RWPE2 (cell line): ENCODE results near the gene ACYP1.
A peak's percentile ranks its signal among the peaks of the same experiment; 100 is the strongest.

ENCODE experiments used
- ATAC-seq: fragments of 200-7000 bp; cut with Tn5 transposase; 3 replicates; pipeline ENCODE4 v1.9.1; 2021; ENCODE audit warnings: low read depth
- DNase-seq: peaks from one replicate; pipeline ENCODE4 v3.0.0-alpha.2; 2020; ENCODE audit warnings: low spot score
- H3K27ac ChIP-seq: fragments of 450-650 bp; 2 replicates; pipeline ENCODE4 v1.5.1; 2017; ENCODE audit warnings: mild to moderate bottlenecking; ENCODE audit not compliant: poor library complexity, severe bottlenecking
- H3K27me3 ChIP-seq: fragments of 250-450 bp; sonication (Bioruptor Pico); 2 replicates; pipeline ENCODE4 v1.5.1; 2021; ENCODE audit warnings: mild to moderate bottlenecking, moderate library complexity; ENCODE audit not compliant: insufficient read depth, poor library complexity, severe bottlenecking
- H3K36me3 ChIP-seq: fragments of 250-450 bp; sonication (Bioruptor Pico); 2 replicates; pipeline ENCODE4 v1.5.1; 2020; ENCODE audit warnings: low read depth, mild to moderate bottlenecking, moderate library complexity
- H3K4me1 ChIP-seq: fragments of 250-450 bp; sonication (Bioruptor Pico); 2 replicates; pipeline ENCODE4 v1.5.1; 2021; ENCODE audit warnings: mild to moderate bottlenecking, moderate library complexity; ENCODE audit not compliant: insufficient read depth, poor library complexity, severe bottlenecking
- H3K4me3 ChIP-seq: fragments of 250-450 bp; sonication (Bioruptor Pico); 2 replicates; pipeline ENCODE4 v1.5.1; 2021; ENCODE audit warnings: mild to moderate bottlenecking, moderate library complexity; ENCODE audit not compliant: severe bottlenecking
- H3K9me3 ChIP-seq: fragments of 250-450 bp; sonication (Bioruptor Pico); 2 replicates; pipeline ENCODE4 v1.5.1; 2021; ENCODE audit warnings: mild to moderate bottlenecking, moderate library complexity; ENCODE audit not compliant: severe bottlenecking
- CTCF ChIP-seq: fragments of 450-650 bp; IDR thresholded peaks from one replicate; pipeline ENCODE4 v1.5.1; 2017; ENCODE audit warnings: mild to moderate bottlenecking, moderate library complexity; ENCODE audit not compliant: poor library complexity, severe bottlenecking

Gene ACYP1

GRCh38 chr14:75091251-75091650, 27.4 kb upstream of the ACYP1 start:
- no peak for DNase-seq
- peaks cover 90% of the 10 kb centered on the region for H3K36me3 ChIP-seq
- no peaks in the 10 kb centered on the region for H3K4me1 ChIP-seq
- ATAC-seq = no peak
- H3K27ac ChIP-seq = no peak overlapping the region
- no peaks in the 10 kb centered on the region for H3K9me3 ChIP-seq
- TF ChIP-seq CTCF = no peak
- no peak overlapping the region for H3K4me3 ChIP-seq
- no peaks in the 10 kb centered on the region for H3K27me3 ChIP-seq

GRCh38 chr14:75090353-75090752, 26.5 kb upstream of the ACYP1 start:
- Histone ChIP-seq H3K4me3 (no peak overlapping the region), H3K27ac (no peak overlapping the region), H3K4me1 (no peaks in the 10 kb centered on the region), H3K9me3 (no peaks in the 10 kb centered on the region), H3K27me3 (no peaks in the 10 kb centered on the region), H3K36me3 (peaks cover 90% of the 10 kb centered on the region)
- no peak for DNase-seq
- no peak for TF ChIP-seq CTCF
- no peak for ATAC-seq

GRCh38 chr14:75088566-75089373, 24.9 kb upstream of the ACYP1 start:
- no peaks in the 10 kb centered on the region for H3K4me1 ChIP-seq
- ATAC-seq (peak; percentile 73), DNase-seq (no peak)
- no peaks in the 10 kb centered on the region for H3K9me3 ChIP-seq
- H3K27ac ChIP-seq = no peak overlapping the region
- H3K4me3 ChIP-seq = no peak overlapping the region
- peak; percentile 95 for TF ChIP-seq CTCF
- peaks cover 90% of the 10 kb centered on the region for H3K36me3 ChIP-seq
- H3K27me3 ChIP-seq = no peaks in the 10 kb centered on the region

GRCh38 chr14:75088153-75088552, 24.3 kb upstream of the ACYP1 start:
- H3K36me3 ChIP-seq = peaks cover 90% of the 10 kb centered on the region
- no peaks in the 10 kb centered on the region for H3K27me3 ChIP-seq
- no peak for TF ChIP-seq CTCF
- no peak for ATAC-seq
- H3K9me3 ChIP-seq = no peaks in the 10 kb centered on the region
- H3K4me1 ChIP-seq = no peaks in the 10 kb centered on the region
- DNase-seq = no peak
- no peak overlapping the region for H3K27ac ChIP-seq
- H3K4me3 ChIP-seq = no peak overlapping the region

GRCh38 chr14:75084513-75084912, 20.7 kb upstream of the ACYP1 start:
- Histone ChIP-seq H3K4me1 (no peaks in the 10 kb centered on the region), H3K27me3 (no peaks in the 10 kb centered on the region), H3K36me3 (peaks cover 70% of the 10 kb centered on the region), H3K9me3 (no peaks in the 10 kb centered on the region), H3K27ac (no peak overlapping the region), H3K4me3 (no peak overlapping the region)
- DNase-seq (no peak), ATAC-seq (peak; percentile 78)
- peak; percentile 69 for TF ChIP-seq CTCF
